Endothelial cell (in vitro differentiated cells): ENCODE data around the gene CREB3L1. TPM values are rescaled to one million over a fixed set of nuclear protein-coding genes. Genes with fewer than 3 reads are reported as not detected.

Experiments
- DNase-seq: peaks from one replicate; pipeline ENCODE4 v3.0.0; 2021; ENCODE audit warnings: low spot score
- H3K27ac Mint-ChIP-seq: one replicate; pipeline ENCODE4 v1.8.0; 2021; ENCODE audit warnings: mixed read lengths, inconsistent platforms; ENCODE audit not compliant: unreplicated experiment
- H3K27me3 Mint-ChIP-seq: one replicate; pipeline ENCODE4 v1.8.0; 2021; ENCODE audit warnings: mild to moderate bottlenecking, moderate library complexity, mixed read lengths, inconsistent platforms; ENCODE audit not compliant: unreplicated experiment
- H3K36me3 Mint-ChIP-seq: one replicate; pipeline ENCODE4 v1.8.0; 2021; ENCODE audit warnings: mild to moderate bottlenecking, low read depth, mixed read lengths, inconsistent platforms; ENCODE audit not compliant: unreplicated experiment
- H3K4me1 Mint-ChIP-seq: one replicate; pipeline ENCODE4 v1.8.0; 2021; ENCODE audit warnings: mild to moderate bottlenecking, mixed read lengths, inconsistent platforms; ENCODE audit not compliant: unreplicated experiment
- H3K4me3 Mint-ChIP-seq: one replicate; pipeline ENCODE4 v1.8.0; 2021; ENCODE audit warnings: mild to moderate bottlenecking, mixed read lengths, inconsistent platforms; ENCODE audit not compliant: unreplicated experiment
- H3K9me3 Mint-ChIP-seq: one replicate; pipeline ENCODE4 v1.8.0; 2021; ENCODE audit warnings: mixed read lengths, inconsistent platforms; ENCODE audit not compliant: unreplicated experiment
- CTCF ChIP-seq: fragments of 200-600 bp; sonication (generic); IDR thresholded peaks from one replicate; pipeline ENCODE4 v1.5.0; 2021; ENCODE audit warnings: antibody characterized with exemption; ENCODE audit not compliant: unreplicated experiment
- total RNA-seq: library from RNA; stranded (reverse); fragmentation: NEBNext Ultra II Directional; extraction: Animal tissue kit (Norgen Biotek cat#: 25700); gene quantifications from one replicate; pipeline ENCODE4 v1.2.1, GENCODE V29; 2021; ENCODE audit not compliant: unreplicated experiment

The CREB3L1 gene
- total RNA-seq, 1 donor from 2014 or later = 21.6 TPM

GRCh38 chr11:46293066-46293465, 15.6 kb downstream of the CREB3L1 start:
- H3K4me1 Mint-ChIP-seq = peaks cover 12% of the 10 kb centered on the region
- peaks cover 4% of the 10 kb centered on the region for H3K36me3 Mint-ChIP-seq
- no peaks in the 10 kb centered on the region for H3K9me3 Mint-ChIP-seq
- DNase-seq = no peak
- H3K4me3 Mint-ChIP-seq = no peak overlapping the region
- TF ChIP-seq CTCF = no peak
- H3K27ac Mint-ChIP-seq = no peak overlapping the region
- H3K27me3 Mint-ChIP-seq = peaks cover 4% of the 10 kb centered on the region

GRCh38 chr11:46293641-46294103, 16.2 kb downstream of the CREB3L1 start:
- Mint-ChIP-seq H3K9me3 (no peaks in the 10 kb centered on the region), H3K27ac (no peak overlapping the region), H3K4me3 (no peak overlapping the region), H3K4me1 (peaks cover 13% of the 10 kb centered on the region), H3K36me3 (peaks cover 4% of the 10 kb centered on the region), H3K27me3 (peaks cover 7% of the 10 kb centered on the region)
- no peak for DNase-seq
- TF ChIP-seq CTCF = no peak

GRCh38 chr11:46294365-46295309, 17.2 kb downstream of the CREB3L1 start:
- no peak for DNase-seq
- Mint-ChIP-seq H3K9me3 (no peaks in the 10 kb centered on the region), H3K27ac (no peak overlapping the region), H3K4me3 (peak overlapping the region; percentile 73), H3K36me3 (peaks cover 3% of the 10 kb centered on the region), H3K4me1 (peaks cover 8% of the 10 kb centered on the region), H3K27me3 (peaks cover 9% of the 10 kb centered on the region)
- no peak for TF ChIP-seq CTCF

GRCh38 chr11:46295312-46296058, 18.0 kb downstream of the CREB3L1 start:
- Mint-ChIP-seq H3K36me3 (peaks cover 6% of the 10 kb centered on the region), H3K9me3 (no peaks in the 10 kb centered on the region), H3K27ac (no peak overlapping the region), H3K27me3 (peaks cover 9% of the 10 kb centered on the region), H3K4me1 (peaks cover 8% of the 10 kb centered on the region), H3K4me3 (peak overlapping the region; percentile 82)
- DNase-seq = peak; percentile 81
- TF ChIP-seq CTCF = no peak
